ENCODE results near the gene SOD2. TPM values are rescaled to one million over a fixed set of nuclear protein-coding genes. Genes with fewer than 3 reads are reported as not detected.

Gene SOD2
- total and polyA plus RNA-seq, 2 donors (not counting 3 experiments of a cell fraction or from before 2014, with no cell fraction given), result 31.6 to 62.7 TPM

DNA sequence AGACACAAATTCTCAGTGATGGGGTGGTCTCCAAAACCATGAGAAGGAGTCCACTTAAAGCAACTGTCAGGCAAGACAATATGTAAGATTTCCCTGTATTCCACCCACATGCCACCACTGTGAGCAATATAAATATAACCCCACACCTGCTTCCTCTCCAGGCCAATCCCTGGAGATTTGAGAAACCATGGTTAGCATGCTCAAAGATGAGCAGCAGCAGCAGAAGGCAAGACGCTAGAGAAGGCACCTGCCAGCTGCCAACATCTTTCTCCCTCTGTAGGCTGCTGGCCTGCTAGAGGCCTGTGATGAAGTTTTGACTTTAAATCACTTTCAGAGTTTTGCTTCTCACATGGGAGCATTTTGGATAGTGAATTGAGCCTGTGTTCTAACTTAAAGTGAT lies 7.9 kb upstream of the SOD2 start:
- Histone ChIP-seq H2AFZ (ENCODE audit: low read depth, low read length) (no peak overlapping the region), H3K9me1 (replicated peaks; ENCODE audit: control insufficient read depth, extremely low read depth, insufficient read depth, low read length) (no peaks in the 10 kb centered on the region), H3K4me2 (ENCODE audit: insufficient read depth, low read length) (no peak overlapping the region), H3K4me3 (replicated peaks in 1 of 3; ENCODE audit: insufficient read depth in 1 of 3, low read depth in 1 of 3, low read length in 3 of 3) (no peak overlapping the region), H3K9ac (replicated peaks; ENCODE audit: extremely low read depth, insufficient read depth, low read length) (no peak overlapping the region), H3K79me2 (ENCODE audit: control insufficient read depth, insufficient read depth, low read length) (no peaks in the 10 kb centered on the region), H3K9me3 (replicated peaks; ENCODE audit: control insufficient read depth, insufficient read depth, low read length) (no peaks in the 10 kb centered on the region), H3K36me3 (ENCODE audit: control insufficient read depth in 2 of 2, extremely low read depth in 1 of 2, insufficient read depth in 2 of 2, low read length in 2 of 2) (no peaks in the 10 kb centered on the region), H4K20me1 (replicated peaks; ENCODE audit: control insufficient read depth, extremely low read depth, insufficient read depth, low read length) (no peaks in the 10 kb centered on the region), H3K27me3 (ENCODE audit: control insufficient read depth in 2 of 2, insufficient read depth in 2 of 2, low read length in 2 of 2) (no peaks in the 10 kb centered on the region), H3K4me1 (ENCODE audit: control insufficient read depth, extremely low read depth, insufficient read depth, low read length) (peaks cover 7% of the 10 kb centered on the region), H3K27ac (ENCODE audit: insufficient read depth, low read depth, low read length) (no peak overlapping the region)
- CTCF ChIA-PET, result interaction anchor here (1.5 kb wide), 1 partner anchor 526 kb away, joined by 4 read pairs; no protein-coding TSS in a partner anchor
- no TSS peak for BruUV-seq (replicated peaks)
- TF ChIP-seq, protein P1, sequence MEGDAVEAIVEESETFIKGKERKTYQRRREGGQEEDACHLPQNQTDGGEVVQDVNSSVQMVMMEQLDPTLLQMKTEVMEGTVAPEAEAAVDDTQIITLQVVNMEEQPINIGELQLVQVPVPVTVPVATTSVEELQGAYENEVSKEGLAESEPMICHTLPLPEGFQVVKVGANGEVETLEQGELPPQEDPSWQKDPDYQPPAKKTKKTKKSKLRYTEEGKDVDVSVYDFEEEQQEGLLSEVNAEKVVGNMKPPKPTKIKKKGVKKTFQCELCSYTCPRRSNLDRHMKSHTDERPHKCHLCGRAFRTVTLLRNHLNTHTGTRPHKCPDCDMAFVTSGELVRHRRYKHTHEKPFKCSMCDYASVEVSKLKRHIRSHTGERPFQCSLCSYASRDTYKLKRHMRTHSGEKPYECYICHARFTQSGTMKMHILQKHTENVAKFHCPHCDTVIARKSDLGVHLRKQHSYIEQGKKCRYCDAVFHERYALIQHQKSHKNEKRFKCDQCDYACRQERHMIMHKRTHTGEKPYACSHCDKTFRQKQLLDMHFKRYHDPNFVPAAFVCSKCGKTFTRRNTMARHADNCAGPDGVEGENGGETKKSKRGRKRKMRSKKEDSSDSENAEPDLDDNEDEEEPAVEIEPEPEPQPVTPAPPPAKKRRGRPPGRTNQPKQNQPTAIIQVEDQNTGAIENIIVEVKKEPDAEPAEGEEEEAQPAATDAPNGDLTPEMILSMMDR (IDR thresholded peaks at IDR 0.05; ENCODE audit: extremely low read depth in 1 of 2, insufficient read depth in 1 of 2, low read depth in 1 of 2, low read length in 2 of 2), result no peak
- no peak for TF ChIP-seq GATA2 (IDR thresholded peaks at IDR 0.05; ENCODE audit: insufficient read depth, insufficient read length, low read depth, low read length)
- no peak for TF ChIP-seq JUN (IDR thresholded peaks at IDR 0.05; ENCODE audit: borderline replicate concordance, insufficient read depth, insufficient read length, low read depth)
- no peak for TF ChIP-seq POLR2AphosphoS5 (IDR thresholded peaks at IDR 0.05; ENCODE audit: insufficient read depth, low read depth, low read length)
- TF ChIP-seq POLR2A (IDR thresholded peaks at IDR 0.05; ENCODE audit: low read depth, low read length), result no peak
- TF ChIP-seq, protein P2, sequence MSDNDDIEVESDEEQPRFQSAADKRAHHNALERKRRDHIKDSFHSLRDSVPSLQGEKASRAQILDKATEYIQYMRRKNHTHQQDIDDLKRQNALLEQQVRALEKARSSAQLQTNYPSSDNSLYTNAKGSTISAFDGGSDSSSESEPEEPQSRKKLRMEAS (IDR thresholded peaks at IDR 0.05; ENCODE audit: insufficient read depth, insufficient read length), result no peak
- no peak for TF ChIP-seq FOS (IDR thresholded peaks at IDR 0.05; ENCODE audit: borderline replicate concordance, insufficient read depth, low read length)
- no peak for TF ChIP-seq EZH2 (IDR thresholded peaks at IDR 0.05; ENCODE audit: borderline replicate concordance, low read depth, low read length, severe bottlenecking)
- TF ChIP-seq MYC (IDR thresholded peaks at IDR 0.05; ENCODE audit: low read depth, low read length), result no peak
- POLR2A ChIA-PET, result no interaction called here
- FAIRE-seq (no peak), DNase-seq (ENCODE audit: low read depth, low spot score) (no peak)
- intact Hi-C loops (cut with micrococcal nuclease), result no loop called here
- dilution Hi-C loops (cut with MboI; ENCODE audit: extremely low pct_ligation_motif_present, low sequenced_read_pairs), result no loop called here
